Stimulated activated CD4-positive, alpha-beta T cell treated with anti-CD3 and anti-CD28 coated beads, Interleukin-12 subunit alpha, Interleukin-12 subunit beta, amount 100 ng/mL, for 4 hours (primary cell): ENCODE measurements around the gene PTPRH.
"Not testable (repeated sequence)": the region's sequence is repeated elsewhere in the genome, so short reads cannot be mapped to it uniquely, and the experiment has no call there.

ENCODE experiments used
- DNase-seq: peaks from one replicate; pipeline ENCODE4 v3.0.0-alpha.2; 2020

Gene PTPRH

DNA sequence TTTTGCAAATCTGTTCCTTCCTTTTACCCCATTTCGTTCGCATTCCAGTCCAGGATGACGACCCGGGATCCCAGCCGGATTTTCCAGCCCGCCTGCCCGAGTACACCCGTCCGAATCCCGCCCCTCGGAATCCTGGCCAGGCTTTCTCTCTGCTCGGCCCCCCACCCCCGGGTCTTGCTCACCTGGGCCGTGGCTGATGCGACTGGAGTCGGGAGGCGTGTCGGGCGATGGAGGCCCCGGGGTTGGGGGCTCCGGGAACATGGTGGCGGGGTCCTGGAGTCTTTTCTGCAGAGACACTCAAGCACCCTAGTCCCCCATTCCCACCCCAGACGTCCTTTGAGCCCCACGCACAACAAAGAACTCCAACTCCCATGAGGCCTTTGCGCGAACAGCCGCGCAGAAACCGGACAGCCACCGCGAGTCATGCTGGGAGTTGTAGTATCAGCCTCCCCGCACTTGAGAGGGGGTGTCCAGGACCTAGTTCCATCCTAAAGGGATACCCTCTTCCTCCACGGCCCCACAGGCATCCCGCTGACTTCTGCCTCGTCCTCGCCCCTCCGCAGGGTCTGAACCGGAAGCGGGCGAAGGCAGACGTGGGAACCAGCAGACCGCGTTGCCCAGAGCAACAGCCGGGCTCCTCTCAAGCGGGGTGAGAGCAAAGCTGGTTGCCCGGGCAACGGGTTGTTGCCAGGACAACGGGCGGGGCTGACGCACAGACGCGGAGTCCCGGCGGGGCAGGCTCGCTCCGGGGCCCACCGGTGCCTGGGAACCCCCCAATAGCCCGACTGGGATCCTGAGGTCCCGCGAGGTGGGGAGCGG lies 30.3 kb downstream of the PTPRH start:
- DNase-seq, result peak; percentile 80

DNA sequence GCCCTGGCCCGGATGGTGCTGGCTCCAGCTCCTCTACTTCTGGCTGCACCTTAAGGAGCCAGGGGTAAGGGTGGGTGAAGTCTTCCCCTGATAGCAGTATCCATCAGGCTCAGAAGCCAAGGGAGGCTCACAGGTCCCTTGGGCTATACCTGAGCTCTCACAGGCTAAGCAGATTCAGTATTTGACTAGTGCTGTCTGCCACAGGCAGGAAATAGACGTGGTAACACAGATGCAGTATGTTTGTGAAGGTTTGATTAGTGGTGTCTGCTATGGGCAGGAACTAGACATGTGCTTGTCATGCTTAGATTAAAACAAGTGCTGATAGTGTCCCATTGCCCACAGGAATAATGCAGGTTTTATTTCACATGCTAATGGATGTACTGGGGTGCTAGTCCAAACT lies 33.2 kb downstream of the PTPRH start:
- no peak for DNase-seq

DNA sequence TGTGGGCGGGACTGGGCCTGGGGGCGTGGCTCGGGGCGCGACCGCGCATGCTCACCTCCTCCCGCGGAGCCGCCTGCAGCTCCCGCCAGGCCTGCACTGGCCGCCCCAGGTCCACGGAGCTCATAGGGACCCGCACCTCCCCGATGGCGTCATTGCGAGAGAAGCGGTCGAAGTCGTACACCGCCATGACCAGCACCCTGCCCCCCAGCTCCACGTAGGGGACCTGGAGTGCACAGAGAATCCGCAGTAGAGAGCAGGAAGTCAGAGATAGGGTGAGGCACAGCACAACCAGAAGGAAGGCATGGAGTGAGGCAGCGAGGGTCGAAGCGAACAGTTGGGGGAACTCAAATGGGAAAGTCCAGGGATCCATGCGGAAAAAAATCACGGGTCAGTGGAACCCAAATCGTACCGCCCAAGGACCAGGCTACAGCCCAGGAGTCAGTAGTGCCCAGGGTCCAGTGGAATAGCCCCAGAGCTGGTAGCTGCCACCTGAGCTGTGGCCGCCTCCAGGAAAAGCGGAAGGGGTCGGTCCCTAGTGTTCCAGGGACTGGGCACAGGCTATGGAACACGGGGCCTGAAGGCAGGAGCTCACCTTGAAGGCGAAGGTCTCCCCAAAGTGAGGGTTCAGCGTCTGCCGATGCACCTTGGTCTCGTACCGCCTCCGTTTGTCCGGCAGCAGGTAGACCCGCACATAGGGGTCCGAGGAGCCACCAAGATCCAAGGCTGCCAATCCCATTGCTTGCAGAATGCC lies 34.0 kb downstream of the PTPRH start:
- DNase-seq, result no peak

DNA sequence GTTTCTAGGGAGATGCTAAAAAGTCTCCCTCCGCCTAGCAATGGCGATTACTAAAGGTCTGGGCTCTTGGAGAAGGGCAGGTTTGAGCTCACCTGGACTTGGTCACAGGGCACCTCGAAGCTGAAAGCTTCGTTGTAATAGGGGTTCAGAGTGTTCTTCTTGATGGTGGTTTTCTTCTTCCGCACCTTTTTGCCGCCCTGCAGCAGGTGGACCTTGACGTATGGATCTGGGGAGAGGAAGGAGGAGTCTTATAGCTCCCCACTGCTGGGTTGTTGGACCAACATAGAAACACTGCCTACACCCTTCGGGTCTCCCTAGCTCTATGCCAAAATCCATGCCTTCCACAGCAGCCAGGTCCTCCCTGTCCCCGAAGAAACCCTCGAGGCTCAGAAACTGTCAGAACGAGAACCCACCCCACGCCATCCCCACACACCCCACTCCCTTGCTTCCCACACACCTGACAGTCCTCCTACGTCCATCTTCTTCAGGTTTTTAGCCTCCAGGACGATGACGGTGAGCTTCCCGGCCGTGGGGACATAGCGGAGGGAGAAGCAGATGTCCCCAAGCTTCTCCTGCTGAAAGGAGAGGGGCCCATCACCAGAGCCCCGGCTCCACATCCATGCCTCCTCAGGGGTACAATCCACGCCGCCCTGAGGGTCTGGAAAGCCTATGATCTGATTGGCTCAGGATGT lies 34.7 kb downstream of the PTPRH start:
- no peak for DNase-seq

DNA sequence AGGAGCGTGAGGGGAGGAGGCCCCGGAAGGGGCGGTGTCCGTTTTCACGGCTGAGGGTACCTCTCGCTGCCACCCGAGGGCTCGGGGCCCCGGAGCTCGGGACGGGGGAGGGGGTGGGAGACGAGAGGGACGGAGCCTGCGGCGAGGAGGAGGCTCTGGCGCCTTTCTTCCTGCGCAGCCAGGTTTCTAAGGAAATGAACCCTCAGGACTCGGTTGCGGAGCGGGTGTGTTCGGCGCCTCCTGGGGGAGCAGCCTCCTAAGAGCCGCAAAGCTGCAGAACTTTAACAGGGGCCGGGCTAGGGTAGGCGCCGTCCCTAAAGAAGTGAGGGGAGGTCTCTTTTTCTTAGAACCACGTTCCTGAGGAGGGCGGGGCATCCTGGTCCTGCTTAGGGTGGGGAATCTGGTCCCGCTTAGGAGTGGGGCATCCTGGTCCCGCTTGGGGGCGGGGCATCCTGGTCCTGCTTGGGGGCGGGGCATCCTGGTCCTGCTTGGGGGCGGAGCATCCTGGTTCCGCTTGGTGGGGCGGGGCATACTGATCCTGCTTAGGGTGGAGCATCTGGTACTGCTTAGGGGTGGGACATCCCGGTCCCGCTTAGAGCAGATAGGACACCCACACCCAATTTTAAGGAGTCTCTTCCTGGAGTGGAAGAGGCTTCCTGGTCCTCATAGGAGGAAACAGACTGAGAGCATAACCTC lies 35.4 kb downstream of the PTPRH start:
- DNase-seq, result peak; percentile 30

DNA sequence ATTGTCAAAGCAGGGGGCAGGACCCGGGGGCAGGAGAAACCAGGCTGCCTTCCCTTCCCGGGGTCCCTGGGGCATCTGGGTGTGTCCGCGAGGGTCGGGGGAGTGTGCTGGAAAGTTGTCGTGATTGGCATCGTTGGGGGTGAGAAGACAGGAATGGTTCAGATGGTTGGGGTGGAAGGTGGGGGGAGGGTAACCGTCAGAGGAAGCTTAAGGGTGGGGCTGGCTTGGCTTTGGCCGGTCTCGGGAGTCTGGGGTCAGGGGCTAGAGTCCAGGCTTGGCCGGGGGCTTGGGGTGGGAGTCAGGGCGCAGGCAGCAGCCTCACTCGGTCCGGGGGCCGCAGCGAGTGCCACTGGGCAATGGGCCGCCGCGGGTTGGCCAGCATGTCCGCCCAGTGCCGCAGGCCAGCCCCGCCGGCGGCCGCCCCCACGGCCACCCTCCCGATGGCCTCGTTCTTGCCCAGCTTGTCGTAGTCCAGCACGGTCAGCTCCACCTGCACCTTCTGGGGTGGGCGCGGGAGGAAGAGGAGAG lies 36.1 kb downstream of the PTPRH start:
- DNase-seq, result no peak

DNA sequence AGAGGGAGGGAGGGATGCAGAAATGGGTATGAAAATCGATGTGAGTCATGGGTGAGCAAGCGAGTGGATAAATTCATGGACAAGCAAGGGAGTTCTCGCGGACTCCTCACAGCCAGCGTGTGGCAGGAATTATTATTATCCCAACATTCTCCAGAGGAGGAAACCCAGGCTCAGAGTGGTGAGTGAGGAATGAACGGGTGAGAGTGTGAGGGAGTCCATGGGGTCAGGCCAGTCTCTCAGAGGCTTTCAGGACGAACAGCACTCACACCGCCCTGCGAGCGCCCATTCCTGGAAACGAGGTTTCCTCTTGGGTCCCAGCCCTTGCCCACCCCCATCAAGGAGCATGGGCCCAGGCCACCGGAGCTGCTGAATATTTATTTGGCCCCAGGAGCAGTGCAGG lies 36.6 kb downstream of the PTPRH start:
- no peak for DNase-seq

DNA sequence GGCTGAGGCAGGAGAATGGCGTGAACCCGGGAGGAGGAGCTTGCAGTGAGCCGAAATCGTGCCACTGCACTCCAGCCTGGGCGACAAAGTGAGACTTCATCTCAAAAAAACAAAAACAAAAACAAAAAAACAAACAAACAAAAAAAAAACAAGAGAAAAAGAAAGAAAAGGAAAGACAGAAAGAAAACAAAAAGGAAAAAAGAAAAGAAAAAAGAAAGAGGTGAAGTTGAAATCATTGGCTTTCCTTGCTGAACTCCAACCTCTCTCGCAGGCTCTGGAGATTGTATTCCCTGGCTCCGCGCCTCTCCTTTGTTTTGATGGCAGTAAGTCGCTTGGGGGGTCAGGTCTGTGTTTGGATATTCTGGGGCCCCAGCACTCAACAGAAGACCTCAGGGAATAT lies 37.0 kb downstream of the PTPRH start:
- not testable (repeated sequence) for DNase-seq

DNA sequence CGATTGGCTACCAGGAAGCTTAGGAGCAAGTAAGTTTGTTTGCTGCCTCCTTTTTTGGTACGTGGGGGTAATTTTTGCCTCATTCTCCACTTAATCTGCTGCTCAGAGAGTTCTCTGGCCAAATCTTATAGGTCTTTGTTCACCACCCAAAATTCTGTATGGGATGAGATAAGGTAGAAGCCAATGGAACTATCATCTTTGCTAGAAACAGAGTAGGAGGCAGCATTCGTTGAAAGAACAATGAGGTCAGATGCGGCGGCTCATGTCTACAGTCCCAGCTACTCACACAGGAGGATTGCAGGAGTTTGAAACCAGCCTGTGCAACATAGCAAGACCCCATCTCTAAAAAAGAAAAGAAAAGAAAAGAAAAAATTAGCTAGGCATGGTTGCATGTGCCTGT lies 37.9 kb downstream of the PTPRH start:
- DNase-seq, result no peak

DNA sequence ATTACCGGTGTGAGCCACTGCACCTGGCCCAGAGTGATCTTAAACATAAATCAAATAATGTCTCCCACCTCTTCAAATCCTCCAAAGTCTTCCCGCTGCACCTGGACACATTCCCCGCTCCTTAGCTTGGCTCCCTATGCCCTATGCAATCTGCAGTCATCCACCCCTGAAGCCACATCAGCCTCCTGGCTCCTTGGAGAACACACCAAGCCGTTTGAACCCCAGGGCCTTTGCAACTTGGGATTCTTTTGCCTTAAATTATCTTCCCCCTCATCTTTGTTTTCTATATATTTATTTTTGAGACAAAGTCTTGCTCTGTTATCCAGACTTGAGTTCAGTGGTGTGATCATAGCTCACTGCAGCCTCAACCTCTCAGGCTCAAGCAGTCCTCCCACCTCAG lies 40.2 kb downstream of the PTPRH start:
- no peak for DNase-seq

DNA sequence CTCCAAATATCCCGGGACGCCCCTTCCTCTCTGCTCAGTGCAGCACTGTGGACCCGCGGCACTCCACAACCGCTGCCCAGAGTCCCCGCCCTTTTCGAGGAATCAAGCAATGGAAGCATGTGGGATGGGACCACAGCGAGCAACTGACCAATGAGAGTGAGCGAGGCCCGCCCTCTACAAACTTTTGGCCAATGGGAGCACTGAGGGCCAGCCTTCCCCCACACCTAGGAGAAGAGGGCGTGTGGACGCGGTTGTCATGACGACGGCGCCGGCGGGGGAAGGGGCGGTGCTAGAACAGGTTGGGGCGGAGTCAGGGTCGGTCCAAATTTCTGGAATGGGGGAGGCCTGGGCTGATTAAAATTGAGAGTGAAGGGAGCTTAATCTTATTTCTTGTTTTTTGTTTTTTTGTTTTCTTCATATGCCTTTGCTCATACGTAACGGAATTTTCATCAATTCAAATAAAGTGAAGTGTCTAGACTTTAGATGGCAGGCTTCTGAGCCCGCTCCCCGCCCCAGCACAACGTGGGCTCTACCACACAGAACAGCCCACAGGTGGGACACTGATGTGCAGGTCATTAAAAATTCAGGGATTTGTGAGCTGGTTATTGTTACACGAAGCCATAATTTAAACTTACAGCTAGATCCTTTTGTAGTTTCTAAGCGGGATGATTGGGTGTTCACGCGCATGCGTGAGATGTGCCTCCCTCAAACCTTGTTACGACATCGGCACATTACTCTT lies 42.6 kb downstream of the PTPRH start, which contains the start of gene DNAAF3:
TSS of gene DNAAF3 (minus strand) at position 84 of the 739 bp plus-strand sequence. CDS start 200 bp downstream, outside the sequence.
- peak; percentile 71 for DNase-seq

DNA sequence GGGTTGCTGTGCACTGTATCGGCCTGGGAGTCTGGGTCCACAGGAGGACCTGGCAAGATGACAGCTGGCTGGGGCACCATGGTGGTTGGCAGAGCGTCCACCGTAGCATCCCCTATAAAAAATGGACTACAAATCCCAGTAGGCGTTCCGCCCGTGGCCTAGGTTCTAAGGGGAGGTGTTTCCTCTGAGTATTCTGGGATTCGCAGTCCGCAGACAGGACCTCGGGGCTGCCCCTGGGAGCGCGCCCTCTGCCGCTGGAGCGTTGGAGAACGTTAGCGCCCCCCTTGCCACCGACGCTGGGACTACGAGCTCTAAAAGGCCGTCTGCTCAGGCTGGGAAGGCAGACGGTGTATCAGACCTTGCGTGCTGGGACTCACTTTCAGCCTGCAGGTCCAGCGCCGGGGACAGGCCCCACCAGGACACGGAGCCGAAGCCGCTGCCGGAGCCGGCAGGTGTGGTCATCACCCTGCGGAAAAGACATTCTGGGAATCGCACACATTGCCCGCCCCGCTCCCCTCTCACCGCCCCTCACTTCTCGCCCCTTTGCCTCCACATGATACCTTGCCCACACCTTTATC lies 43.3 kb downstream of the PTPRH start:
- DNase-seq, result peak; percentile 46

DNA sequence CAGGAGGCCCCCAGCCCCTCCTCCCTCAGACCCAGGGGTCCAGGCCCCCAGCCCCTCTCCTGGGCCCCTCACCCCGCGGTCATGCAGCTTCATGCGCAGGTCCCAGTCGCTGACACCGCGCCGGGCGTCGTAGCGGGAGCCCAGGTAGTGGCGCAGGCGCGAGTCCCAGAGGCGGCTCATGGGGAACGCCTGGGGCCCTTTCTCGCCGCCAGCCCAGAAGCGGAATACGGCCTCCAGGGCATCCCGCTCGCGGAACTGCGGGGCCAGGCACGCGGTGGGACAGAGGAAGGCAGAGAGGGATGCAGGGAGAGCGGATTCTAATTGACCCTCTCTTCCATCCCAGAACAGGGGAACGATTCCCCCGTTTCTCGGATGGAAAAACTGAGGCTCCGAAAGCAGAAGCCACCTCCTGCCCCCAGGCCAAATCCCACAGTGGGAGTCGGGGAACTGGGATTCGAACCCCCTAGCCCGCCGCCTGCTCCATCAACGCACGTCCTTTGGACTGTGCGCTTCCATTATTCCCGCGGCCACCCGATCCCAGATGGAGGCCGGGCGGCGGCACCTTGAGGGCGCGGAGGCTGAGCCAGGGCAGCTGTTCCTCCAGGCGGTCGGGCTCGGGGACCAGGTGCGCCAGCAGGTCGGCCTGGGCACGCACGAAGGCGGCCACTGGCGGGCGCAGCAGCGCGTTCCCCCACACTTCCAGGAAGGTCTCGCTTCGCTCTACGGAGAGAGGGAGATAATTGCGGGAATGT lies 47.6 kb downstream of the PTPRH start:
- DNase-seq, result no peak

DNA sequence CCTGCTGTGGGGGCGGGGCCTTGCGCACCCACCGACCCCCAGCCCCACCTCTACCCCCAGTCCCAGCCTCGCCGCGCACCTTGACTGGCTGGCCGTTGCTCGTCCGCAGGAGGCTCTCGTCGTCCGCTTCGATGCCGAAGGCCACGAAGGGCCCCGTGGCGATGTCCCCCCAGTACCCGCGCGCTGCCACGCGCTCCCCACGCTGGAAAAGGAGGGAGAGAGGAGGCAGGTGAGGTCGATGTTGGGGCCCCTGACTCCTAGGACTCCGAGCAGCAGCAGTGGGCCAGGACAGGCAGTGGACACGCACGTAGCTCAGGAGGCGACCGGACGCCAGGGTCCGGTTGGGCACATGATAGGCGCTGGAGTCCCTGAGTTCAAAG lies 48.3 kb downstream of the PTPRH start:
- no peak for DNase-seq

DNA sequence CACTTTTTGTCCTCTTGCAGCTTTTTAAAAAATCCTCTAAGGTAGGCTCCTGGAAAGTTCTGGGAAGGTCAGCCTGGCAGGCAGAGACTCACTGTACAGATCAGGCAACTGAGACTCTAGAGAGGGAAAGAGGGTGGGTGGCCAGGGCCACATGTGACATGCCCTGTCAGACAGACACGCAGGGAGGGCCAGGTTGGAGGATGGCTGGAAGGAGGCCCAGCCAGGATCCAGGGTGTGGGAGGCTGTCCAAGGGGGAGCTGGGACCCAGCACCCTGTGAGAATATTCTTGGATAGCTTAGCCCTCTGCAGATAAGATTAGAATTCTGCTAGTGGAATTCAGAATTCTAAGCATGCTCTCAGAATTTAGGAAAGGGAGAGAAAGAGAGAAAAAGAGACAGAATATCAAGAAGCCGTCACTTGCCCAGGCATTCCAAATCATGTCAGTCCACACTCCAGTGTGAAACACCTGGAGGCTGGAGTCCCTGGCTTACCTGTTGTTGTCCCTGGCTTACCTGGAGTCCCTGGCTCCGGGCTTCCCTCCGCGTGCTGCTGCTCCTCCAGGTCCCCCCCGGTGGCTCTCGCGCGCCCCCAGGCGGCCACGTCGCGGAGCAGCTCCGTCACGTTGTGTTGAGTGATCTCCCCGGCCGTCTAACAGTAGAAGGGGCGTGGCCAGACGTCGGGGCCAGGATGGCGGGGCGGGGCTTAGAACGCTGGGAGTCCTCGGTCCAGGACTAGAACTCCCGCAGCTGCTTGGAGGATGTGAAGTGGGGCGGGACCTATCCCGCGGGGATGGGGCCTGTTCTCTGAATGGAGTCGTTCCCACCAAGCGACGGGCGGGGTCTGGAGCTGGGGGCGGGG lies 48.9 kb downstream of the PTPRH start:
- DNase-seq, result peak; percentile 84

DNA sequence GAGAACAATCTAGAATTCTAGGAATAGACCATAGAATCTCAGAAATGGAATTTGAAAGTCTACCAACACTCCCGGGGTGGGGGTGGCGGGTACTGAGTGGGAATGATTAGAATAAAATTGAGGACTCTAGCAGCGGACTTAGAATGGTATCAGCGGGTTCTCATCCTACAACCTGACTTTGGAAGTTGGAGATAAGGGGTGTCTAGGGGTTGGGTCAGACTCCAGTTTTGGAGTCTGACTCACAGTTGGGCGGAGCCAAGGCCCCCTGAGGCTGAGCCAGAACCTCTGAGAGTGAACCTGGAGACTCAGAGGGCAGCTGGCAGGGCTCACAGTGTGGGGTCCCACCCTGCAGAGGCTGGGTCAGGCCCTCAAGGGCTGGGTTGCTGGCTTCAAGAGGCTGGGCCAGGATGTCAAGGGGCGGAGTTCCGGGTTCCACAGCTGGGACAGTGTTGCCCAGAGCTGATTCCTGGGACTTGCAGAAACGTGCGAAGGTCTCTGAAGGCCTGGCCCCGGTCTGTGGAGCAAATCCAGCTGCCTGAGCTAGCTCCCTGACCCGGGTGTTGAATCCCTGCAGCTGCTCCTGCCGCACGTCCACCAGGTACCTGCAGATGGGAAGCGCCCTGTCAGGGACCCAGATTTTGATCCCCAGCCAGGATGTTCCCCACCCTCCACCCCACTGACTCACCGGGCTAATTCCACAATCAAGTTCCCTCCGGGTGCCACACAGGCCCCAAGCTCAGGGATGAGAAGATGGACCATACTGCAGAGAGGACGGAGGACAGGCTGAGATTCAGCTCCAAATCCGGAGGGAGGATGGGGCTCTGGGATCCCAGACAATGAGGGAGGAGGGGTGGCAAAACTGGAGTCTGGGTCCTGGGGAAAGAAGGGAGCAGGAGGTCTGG lies 50.2 kb downstream of the PTPRH start:
- no peak for DNase-seq

DNA sequence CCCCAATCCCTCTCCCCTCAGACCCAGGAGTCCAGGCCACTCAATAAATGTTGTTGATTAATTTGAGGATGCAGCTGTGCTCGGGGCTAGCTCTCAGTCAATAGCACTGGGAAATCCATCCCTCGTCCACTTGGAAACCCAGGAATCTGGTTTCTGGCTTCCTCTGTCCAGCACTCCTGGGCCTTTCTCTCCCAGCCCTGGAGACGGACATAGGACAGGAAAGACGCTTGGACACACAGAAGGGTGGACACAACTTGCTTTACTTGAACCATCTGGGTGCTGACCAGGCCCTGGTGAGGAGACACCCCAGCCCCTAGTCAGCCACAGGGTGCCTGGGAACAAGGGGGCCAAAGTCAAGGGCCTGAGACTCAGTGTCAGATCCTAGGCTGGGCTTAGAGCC lies 50.9 kb downstream of the PTPRH start:
- DNase-seq, result no peak

DNA sequence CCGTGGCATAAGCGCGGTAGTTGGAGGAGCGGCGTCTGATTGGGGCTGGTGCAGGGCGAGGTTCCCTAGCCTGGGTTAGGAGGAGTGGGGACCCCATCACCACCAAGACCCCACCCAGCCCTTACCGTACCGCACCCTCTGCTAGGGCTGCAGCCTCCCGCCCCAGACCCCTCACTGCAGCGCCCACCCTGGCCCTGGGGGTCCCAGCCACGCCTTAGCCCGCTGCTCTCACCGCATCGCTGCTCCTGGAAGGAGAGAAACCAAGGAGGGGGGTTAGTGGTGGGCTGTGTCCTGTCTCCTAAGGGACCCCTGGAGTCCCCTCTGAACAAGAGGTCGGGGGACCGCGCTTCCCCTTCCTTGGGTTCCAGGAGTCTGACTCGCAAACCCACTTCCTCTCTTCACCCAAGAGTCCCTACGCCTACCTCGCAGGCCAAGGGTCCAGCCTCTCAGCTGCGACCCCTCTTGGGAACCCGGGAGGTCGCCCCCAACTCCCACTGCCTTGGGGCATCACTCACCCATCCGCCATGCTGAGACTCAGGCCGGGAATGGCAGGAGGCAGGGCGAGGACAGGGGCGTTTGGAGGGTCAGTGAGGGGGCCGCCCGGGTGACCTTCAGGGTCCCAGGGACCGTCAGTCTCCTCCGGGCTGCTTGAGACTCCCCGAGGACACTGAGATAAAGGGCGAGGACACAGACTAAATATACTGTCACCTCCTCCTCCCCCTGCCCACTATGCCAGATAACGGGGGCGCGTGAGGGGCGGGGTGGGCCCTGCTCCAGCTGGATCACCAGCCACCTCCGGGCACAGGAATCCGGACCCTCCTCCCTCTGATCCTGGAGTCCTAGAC lies 52.0 kb downstream of the PTPRH start, which contains the start of gene TNNI3:
TSS of gene TNNI3 (minus strand) at position 669 of the 845 bp plus-strand sequence. CDS start at position 526, 143 bp downstream.
- DNase-seq, result no peak
